Peyer's patch (tissue), 4 donors: ENCODE data around the gene FCGR3A.

Source experiments
- POLR2A ChIP-seq, 2 donors: fragments of 450-650 bp; IDR thresholded peaks; one replicate each; pipeline ENCODE4 v1.5.1; 2017; ENCODE audit warnings: antibody characterized with exemption in 2 of 2, mild to moderate bottlenecking in 2 of 2, moderate library complexity in 2 of 2
- TF ChIP-seq, protein P1 (sequence below), 6 experiments: fragments of 450-650 bp in 4 of 6; fragments of 200-600 bp in 2 of 6; sonication (generic) in 1 of 6; IDR thresholded peaks; one replicate each; pipeline ENCODE4 v1.5.1; 2017 to 2019; ENCODE audit warnings: antibody characterized with exemption in 6 of 6, mild to moderate bottlenecking in 3 of 6, moderate library complexity in 1 of 6

DNA sequence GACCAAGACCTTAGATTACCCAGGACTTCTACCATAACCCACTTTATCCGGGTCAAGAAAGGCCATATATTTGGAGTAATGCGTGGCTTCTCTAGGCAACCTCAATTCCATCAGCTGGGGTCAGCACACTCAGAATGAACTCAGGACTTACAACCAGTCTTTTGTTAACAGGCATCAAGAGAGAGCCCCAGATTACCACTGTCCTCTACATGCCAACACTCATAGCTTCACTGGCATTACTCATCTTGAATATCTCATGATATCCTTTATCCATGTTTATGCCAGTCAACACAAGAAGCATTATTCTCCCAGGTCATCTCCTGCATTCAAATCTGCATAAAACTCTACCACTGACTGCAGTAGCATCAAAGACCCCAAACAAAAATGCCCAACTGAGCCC lies 51.0 kb downstream of the FCGR3A start:
- TF ChIP-seq, protein P1, sequence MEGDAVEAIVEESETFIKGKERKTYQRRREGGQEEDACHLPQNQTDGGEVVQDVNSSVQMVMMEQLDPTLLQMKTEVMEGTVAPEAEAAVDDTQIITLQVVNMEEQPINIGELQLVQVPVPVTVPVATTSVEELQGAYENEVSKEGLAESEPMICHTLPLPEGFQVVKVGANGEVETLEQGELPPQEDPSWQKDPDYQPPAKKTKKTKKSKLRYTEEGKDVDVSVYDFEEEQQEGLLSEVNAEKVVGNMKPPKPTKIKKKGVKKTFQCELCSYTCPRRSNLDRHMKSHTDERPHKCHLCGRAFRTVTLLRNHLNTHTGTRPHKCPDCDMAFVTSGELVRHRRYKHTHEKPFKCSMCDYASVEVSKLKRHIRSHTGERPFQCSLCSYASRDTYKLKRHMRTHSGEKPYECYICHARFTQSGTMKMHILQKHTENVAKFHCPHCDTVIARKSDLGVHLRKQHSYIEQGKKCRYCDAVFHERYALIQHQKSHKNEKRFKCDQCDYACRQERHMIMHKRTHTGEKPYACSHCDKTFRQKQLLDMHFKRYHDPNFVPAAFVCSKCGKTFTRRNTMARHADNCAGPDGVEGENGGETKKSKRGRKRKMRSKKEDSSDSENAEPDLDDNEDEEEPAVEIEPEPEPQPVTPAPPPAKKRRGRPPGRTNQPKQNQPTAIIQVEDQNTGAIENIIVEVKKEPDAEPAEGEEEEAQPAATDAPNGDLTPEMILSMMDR (IDR thresholded peaks at IDR 0.05) = no peak
- no peak for TF ChIP-seq POLR2A (IDR thresholded peaks at IDR 0.05)
